GM12878 (cell line): ENCODE data around the gene DHDH. TPM values are rescaled to one million over a fixed set of nuclear protein-coding genes. Genes with fewer than 3 reads are reported as not detected.
A peak's percentile ranks its signal among the peaks of the same experiment; 100 is the strongest.

Source experiments
- ATAC-seq: fragments of 200-7000 bp; cut with Tn5 transposase; 3 replicates; pipeline ENCODE4 v1.9.1; 2020; ENCODE audit warnings: mild to moderate bottlenecking, moderate library complexity
- BruUV-seq: library from RNA; stranded (reverse); fragments of 400-500 nt; replicated peaks from 2 replicates; lab custom pipeline; 2021; lab: Mats Ljungman, UMichigan
- CTCF ChIA-PET: fragments of 300-600 bp; sonication (Branson Sonifier 250); formaldehyde crosslinking; extraction: SDS; loops from one replicate; lab custom pipeline; 2021; ENCODE audit warnings: inconsistent platforms; lab: Yijun Ruan, JAX
- POLR2A ChIA-PET: fragments of 350-600 bp; formaldehyde crosslinking; extraction: SDS; loops from one replicate; lab custom pipeline; 2021; ENCODE audit warnings: inconsistent platforms; lab: Charles Lee
- RAD21 ChIA-PET: fragments of 300-600 bp; sonication (Branson Sonifier 250); formaldehyde crosslinking; loops from one replicate; lab custom pipeline; 2023; ENCODE audit warnings: antibody characterized with exemption; ENCODE audit not compliant: unreplicated experiment; lab: Charles Lee
- SMC1A ChIA-PET: fragments of 300-600 bp; sonication (Branson Sonifier 250); formaldehyde crosslinking; loops from one replicate; lab custom pipeline; 2023; ENCODE audit not compliant: unreplicated experiment, uncharacterized antibody; lab: Charles Lee
- DNase-seq: peaks from one replicate; pipeline ENCODE4 v3.0.0-alpha.2; 2011; ENCODE audit warnings: low read depth, low spot score
- FAIRE-seq: peaks from 3 replicates; lab custom pipeline; 2011; peaks lifted over from hg19 to GRCh38; lab: Jason Lieb, UNC
- H2AFZ ChIP-seq: 2 replicates; pipeline ENCODE4 v1.6.0; 2011; ENCODE audit warnings: low read depth, low read length, control low read depth; ENCODE audit not compliant: control insufficient read depth
- H3K27ac ChIP-seq: 2 replicates; pipeline ENCODE4 v1.5.1; 2011; ENCODE audit warnings: control low read depth; ENCODE audit not compliant: control insufficient read depth, insufficient read depth
- H3K27me3 ChIP-seq, 2 experiments: replicated peaks in 1 of 2; 2 replicates each; pipeline versions ENCODE4 v1.6.0 to v1.6.1; 2011; ENCODE audit warnings: low read length in 1 of 2; ENCODE audit not compliant: control insufficient read depth in 2 of 2, insufficient read depth in 2 of 2
- H3K36me3 ChIP-seq, 2 experiments: 2 replicates each; pipeline ENCODE4 v1.5.1; 2011; ENCODE audit warnings: low read length in 1 of 2; ENCODE audit not compliant: control insufficient read depth in 2 of 2, insufficient read depth in 2 of 2
- H3K4me1 ChIP-seq: 2 replicates; pipeline ENCODE4 v1.6.1; 2011; ENCODE audit warnings: mild to moderate bottlenecking, low read length, moderate library complexity, mixed read lengths; ENCODE audit not compliant: control insufficient read depth, insufficient read depth
- H3K4me2 ChIP-seq: 2 replicates; pipeline ENCODE4 v1.6.0; 2011; ENCODE audit warnings: control low read depth; ENCODE audit not compliant: control insufficient read depth, insufficient read depth
- H3K4me3 ChIP-seq: fragments of 200-600 bp; sonication (generic); 2 replicates; pipeline ENCODE4 v1.5.1; 2016
- H3K79me2 ChIP-seq: 2 replicates; pipeline ENCODE4 v1.6.0; 2011; ENCODE audit warnings: low read length; ENCODE audit not compliant: control insufficient read depth, insufficient read depth
- H3K9ac ChIP-seq: 2 replicates; pipeline ENCODE4 v1.8.0; 2011; ENCODE audit warnings: low read length, control low read depth, mixed read lengths; ENCODE audit not compliant: control insufficient read depth, insufficient read depth
- H3K9me3 ChIP-seq: replicated peaks from 3 replicates; pipeline ENCODE4 v1.5.1; 2011; ENCODE audit warnings: mild to moderate bottlenecking, low read length; ENCODE audit not compliant: control insufficient read depth, insufficient read depth
- H4K20me1 ChIP-seq: 2 replicates; pipeline ENCODE4 v1.6.0; 2011; ENCODE audit not compliant: control insufficient read depth, insufficient read depth
- IRF5 ChIP-seq: fragments of 450-650 bp; IDR thresholded peaks from 2 replicates; pipeline ENCODE4 v1.6.1; 2017; ENCODE audit warnings: borderline replicate concordance
- NR2C1 ChIP-seq: fragments of 450-650 bp; IDR thresholded peaks from 2 replicates; pipeline ENCODE4 v1.6.1; 2017; ENCODE audit warnings: antibody characterized with exemption, mild to moderate bottlenecking, moderate library complexity
- NR2F1 ChIP-seq: fragments of 450-650 bp; conservative IDR thresholded peaks from 2 replicates; pipeline ENCODE4 v1.6.1; 2017; ENCODE audit warnings: mild to moderate bottlenecking
- WGBS: methylation state at CpG from one replicate; pipeline ENCODE4 v1.1.6; 2016; ENCODE audit warnings: low lambda C conversion rate; ENCODE audit not compliant: insufficient replicate concordance, insufficient coverage; ENCODE audit errors: missing lambda C conversion rate; 5-methylcytosine and 5-hydroxymethylcytosine counted together
- in situ Hi-C: fragments of 300-500 bp; cut with MboI; formaldehyde crosslinking; loops from 9 replicates; pipeline ENCODE4 v1.14.3; 2018; ENCODE audit warnings: mixed read lengths
- intact Hi-C: fragments of 100-400 bp; cut with micrococcal nuclease; formaldehyde crosslinking; loops from one replicate; pipeline ENCODE4 v1.14.2; 2022; ENCODE audit not compliant: unreplicated experiment
- polyA plus RNA-seq, 11 experiments: library from polyadenylated mRNA; depleted of rRNA in 4 of 11; unstranded in 6 of 11; stranded (reverse) in 5 of 11; fragments of >200 nt; fragmentation: Nextera tagmentation in 4 of 11; fragmentation: Illumina TruSeq in 1 of 11; extraction: Ambion mirVana in 4 of 11; extraction: Trizol in 1 of 11; gene quantifications; 1 replicate in 1 of 11; 2 replicates in 10 of 11; pipeline versions ENCODE4 v1.2.1 to v1.2.3, GENCODE V29; 2011 to 2016; ENCODE audit warnings: inconsistent platforms in 2 of 11, missing spikeins in 2 of 11, low read depth in 1 of 11
- total RNA-seq, 4 experiments: library from RNA; depleted of rRNA in 3 of 4; stranded (reverse); fragments of >200 nt in 3 of 4; fragmentation: Illumina TruSeq in 1 of 4; extraction: Trizol in 1 of 4; gene quantifications; 2 replicates each; pipeline versions ENCODE4 v1.2.1 to v1.2.3, GENCODE V29; 2013 to 2021

Gene DHDH
- total and polyA plus RNA-seq, 10 of the 15 experiments (the other 5 are each of a cell fraction or from before 2014, with no cell fraction given) = 0.13 to 0.21 (median 0.15) TPM; not detected in 7

DNA sequence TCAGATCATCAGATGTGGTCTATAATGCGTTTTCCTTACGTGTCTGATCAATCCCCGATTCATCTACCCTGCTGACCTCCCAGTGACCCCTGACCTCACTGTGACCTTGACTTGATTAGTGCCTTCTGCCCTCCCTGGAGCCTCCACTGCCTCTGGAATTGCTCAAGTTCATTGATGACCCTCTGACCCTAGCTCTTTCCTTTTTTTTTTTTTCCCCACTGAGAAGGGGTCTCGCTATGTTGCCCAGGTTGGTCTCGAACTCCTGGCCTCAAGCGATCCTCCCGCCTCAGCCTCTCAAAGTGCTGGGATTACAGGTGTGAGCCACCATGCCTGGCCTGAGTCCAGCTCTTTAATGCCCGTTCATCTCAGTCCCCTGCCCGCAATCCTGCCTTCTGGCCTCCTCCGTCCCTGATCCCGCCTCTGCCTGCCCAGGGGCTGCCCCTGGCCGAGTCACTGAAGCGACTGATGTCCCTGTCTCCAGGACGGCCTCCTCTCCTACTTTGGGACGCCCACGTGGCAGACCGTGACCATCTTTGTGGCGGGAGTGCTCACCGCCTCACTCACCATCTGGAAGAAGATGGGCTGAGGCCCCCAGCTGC lies 27.7 kb downstream of the DHDH start:
- ChIA-PET RAD21 (interaction anchor here (1.1 to 1.5 kb wide), 3 partner anchors 65 to 167 kb away, joined by 4 to 6 read pairs (median 5); partner anchors contain the start of gene PPP1R15A), CTCF (interaction anchor here (0.6 to 1.5 kb wide), 4 partner anchors 10 to 173 kb away, joined by 3 to 8 read pairs (median 4); no protein-coding TSS in a partner anchor), SMC1A (interaction anchor here (1.2 to 1.4 kb wide), 2 partner anchors 9 to 60 kb away, joined by 4 to 5 read pairs; no protein-coding TSS in a partner anchor), POLR2A (interaction anchor here (0.6 to 1.5 kb wide), 7 partner anchors 28 to 324 kb away, joined by 3 to 24 read pairs (median 7); partner anchors contain the start of genes DBP, DHDH, NUCB1 and PPP1R15A)
- FAIRE-seq (no peak), ATAC-seq (no peak), DNase-seq (no peak)
- 0 out of 2 replicates have a peak overlapping the region, but pooled peaks have one; percentile 90 for H3K4me2 ChIP-seq
- peaks cover 0 to 2% of the 10 kb centered on the region in 2 experiments; a peak in 1 of 4 replicates for H3K36me3 ChIP-seq
- in situ Hi-C loops = no loop called here
- no TSS peak for BruUV-seq
- no peaks in the 10 kb centered on the region for H3K27me3 ChIP-seq
- H3K27ac ChIP-seq = no peak overlapping the region
- no peak overlapping the region for H3K9ac ChIP-seq
- no peaks in the 10 kb centered on the region for H3K9me3 ChIP-seq
- H3K79me2 ChIP-seq = peaks cover 30% of the 10 kb centered on the region
- H2AFZ ChIP-seq = no peak overlapping the region
- 88% methylated on average over 16 of the region's 19 CpGs for WGBS
- H3K4me1 ChIP-seq = peaks cover 24% of the 10 kb centered on the region
- intact Hi-C loops = loop anchor here (10.0 kb wide), 1 partner anchor 326 kb away; the partner anchor contains the start of gene DBP
- no peak overlapping the region for H3K4me3 ChIP-seq
- no peaks in the 10 kb centered on the region for H4K20me1 ChIP-seq
- TF ChIP-seq IRF5 = no peak
- peak; percentile 66 for TF ChIP-seq NR2F1
- peak; percentile 64; the same call in 1 of the 2 replicates for TF ChIP-seq NR2C1
